ENCODE results near the gene YBEY.

YBEY gene

GRCh38 chr21:46294647-46295176, 8.6 kb downstream of the YBEY start:
- no peak for FAIRE-seq
- DNase-seq (ENCODE audit: insufficient read length, low spot score), result no peak
- TF ChIP-seq CTCF (IDR thresholded peaks at IDR 0.05; ENCODE audit: insufficient read depth, missing control alignments), result no peak

- no peak for DNase-seq (ENCODE audit: insufficient read length, low spot score)
- no peak for TF ChIP-seq CTCF (IDR thresholded peaks at IDR 0.05; ENCODE audit: insufficient read depth, missing control alignments)
- no peak for FAIRE-seq
These were observed 9.1 kb downstream of the YBEY start for GRCh38 chr21:46295177-46295770.

- no peak for TF ChIP-seq CTCF (IDR thresholded peaks at IDR 0.05; ENCODE audit: insufficient read depth, missing control alignments)
- DNase-seq (ENCODE audit: insufficient read length, low spot score) (no peak), FAIRE-seq (no peak)
These were observed 10.0 kb downstream of the YBEY start for GRCh38 chr21:46295996-46296752.

- DNase-seq (ENCODE audit: insufficient read length, low spot score), result no peak
- TF ChIP-seq CTCF (IDR thresholded peaks at IDR 0.05; ENCODE audit: insufficient read depth, missing control alignments), result no peak
- no peak for FAIRE-seq
These were observed 11.5 kb downstream of the YBEY start for GRCh38 chr21:46297338-46298271.

- TF ChIP-seq CTCF (IDR thresholded peaks at IDR 0.05; ENCODE audit: insufficient read depth, missing control alignments), result no peak
- FAIRE-seq, result no peak
- no peak for DNase-seq (ENCODE audit: insufficient read length, low spot score)
These were observed 13.0 kb downstream of the YBEY start for GRCh38 chr21:46299167-46299566.

GRCh38 chr21:46301759-46302158, 15.6 kb downstream of the YBEY start:
- DNase-seq (ENCODE audit: insufficient read length, low spot score) (no peak), FAIRE-seq (no peak)
- no peak for TF ChIP-seq CTCF (IDR thresholded peaks at IDR 0.05; ENCODE audit: insufficient read depth, missing control alignments)
